HCT116 (cell line): Measurements from ENCODE around the gene IL20RA.

Experiments
- CEBPB ChIP-seq: IDR thresholded peaks from 2 replicates; pipeline ENCODE4 v1.6.1; 2012; ENCODE audit warnings: low read depth
- CTCF ChIP-seq, 3 experiments: fragments of 200-600 bp in 1 of 3; sonication (generic) in 1 of 3; IDR thresholded peaks in 2 of 3; conservative IDR thresholded peaks in 1 of 3; 2 replicates each; pipeline ENCODE4 v1.5.1; 2012 to 2017; ENCODE audit warnings: low read depth in 2 of 3, low read length in 2 of 3, antibody characterized with exemption in 1 of 3, borderline replicate concordance in 1 of 3, control low read depth in 1 of 3, mild to moderate bottlenecking in 1 of 3, mixed read lengths in 1 of 3, mixed run types in 1 of 3, moderate library complexity in 1 of 3; ENCODE audit not compliant: insufficient read depth in 1 of 3
- ELF1 ChIP-seq: IDR thresholded peaks from 2 replicates; pipeline ENCODE4 v1.6.1; 2012; ENCODE audit warnings: low read depth, borderline replicate concordance
- EZH2 ChIP-seq: fragments of 200-600 bp; sonication (generic); IDR thresholded peaks from 2 replicates; pipeline ENCODE4 v1.6.1; 2017; ENCODE audit warnings: antibody characterized with exemption, mixed run types
- FOSL1 ChIP-seq: IDR thresholded peaks from 2 replicates; pipeline ENCODE4 v1.6.1; 2012; ENCODE audit warnings: low read depth
- REST ChIP-seq: IDR thresholded peaks from 2 replicates; pipeline ENCODE4 v1.6.1; 2012; ENCODE audit warnings: low read depth
- TCF7L2 ChIP-seq: IDR thresholded peaks from 2 replicates; pipeline ENCODE4 v1.7.0; 2011; ENCODE audit warnings: borderline replicate concordance, inconsistent platforms; ENCODE audit not compliant: insufficient read depth, insufficient read length; ENCODE audit errors: extremely low read depth

GRCh38 chr6:136979206-136979605 is 65.6 kb downstream of the IL20RA start:
- no peak for TF ChIP-seq REST
- no peak for TF ChIP-seq EZH2
- TF ChIP-seq CTCF (IDR thresholded peaks at IDR 0.05 in 2 of 3, conservative IDR thresholded peaks at IDR 0.05 in 1 of 3; ENCODE audit: borderline replicate concordance in 1 of 3, insufficient read depth in 1 of 3, low read depth in 2 of 3, low read length in 2 of 3), result no peak
- no peak for TF ChIP-seq FOSL1
- no peak for TF ChIP-seq TCF7L2
- TF ChIP-seq ELF1, result no peak
- no peak for TF ChIP-seq CEBPB
